ENCODE results near the gene VAV3.
"Not testable (repeated sequence)": the region's sequence is repeated elsewhere in the genome, so short reads cannot be mapped to it uniquely, and the experiment has no call there.

Gene VAV3

GRCh38 chr1:107726860-107727259 is 238.1 kb downstream of the VAV3 start:
- no peak for DNase-seq

DNA sequence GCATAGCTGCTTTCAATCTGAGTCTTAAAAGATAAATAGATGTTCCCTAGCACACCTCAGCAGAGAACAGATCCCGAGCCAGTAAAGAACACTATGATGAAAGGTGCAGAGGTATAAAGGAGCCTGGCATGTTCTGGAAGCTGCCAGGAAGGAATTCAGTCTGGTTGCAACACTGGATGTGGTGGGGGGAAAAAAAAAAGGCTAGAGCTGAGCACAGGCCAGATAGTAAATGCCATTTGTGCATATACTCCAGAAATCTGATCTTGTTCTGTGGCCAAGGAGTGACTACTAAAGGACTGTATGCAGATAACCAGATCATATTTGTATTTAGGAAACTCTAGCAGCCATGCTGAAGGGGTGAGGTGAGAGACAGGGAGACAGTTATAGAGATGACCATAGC is 240.3 kb downstream of the VAV3 start:
- no peak for DNase-seq

DNA sequence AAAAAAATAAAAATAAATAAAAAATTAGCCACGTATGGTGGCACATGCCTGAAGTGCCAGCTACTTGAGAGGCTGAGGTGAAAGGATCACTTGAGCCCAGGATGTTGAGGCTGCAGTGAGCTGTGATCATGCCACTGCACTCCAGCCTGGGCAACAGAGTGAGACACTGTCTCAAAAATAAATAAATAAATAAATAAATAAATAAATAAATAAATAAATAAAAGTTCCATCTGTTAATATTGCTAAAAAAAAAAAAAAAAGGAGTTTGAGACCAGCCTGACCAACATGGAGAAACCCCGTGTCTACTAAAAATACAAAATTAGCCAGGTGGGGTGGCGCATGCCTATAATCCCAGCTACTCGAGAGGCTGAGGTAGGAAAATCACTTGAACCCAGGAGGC is 244.8 kb downstream of the VAV3 start:
- not testable (repeated sequence) for DNase-seq

DNA sequence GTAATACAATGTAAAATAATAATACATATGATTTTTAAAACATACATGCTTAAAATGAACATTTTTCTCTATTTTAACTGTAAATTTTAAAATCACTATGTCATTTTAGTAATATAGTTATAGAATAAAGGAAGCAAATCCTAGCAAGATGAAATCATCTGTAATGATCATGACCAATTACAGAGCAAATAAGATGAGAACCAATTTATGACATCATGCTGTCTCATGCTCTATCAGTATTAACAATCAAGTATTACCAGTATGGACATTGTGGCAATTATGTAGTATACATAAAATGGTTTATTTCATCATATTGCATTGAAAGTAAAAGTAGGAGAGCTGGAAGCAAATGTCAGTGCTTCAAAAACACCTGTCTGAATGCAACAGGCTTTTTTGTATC is 255.0 kb downstream of the VAV3 start:
- DNase-seq = no peak

- DNase-seq = no peak
Observed at GRCh38 chr1:107707111-107707510, 257.9 kb downstream of the VAV3 start.

DNA sequence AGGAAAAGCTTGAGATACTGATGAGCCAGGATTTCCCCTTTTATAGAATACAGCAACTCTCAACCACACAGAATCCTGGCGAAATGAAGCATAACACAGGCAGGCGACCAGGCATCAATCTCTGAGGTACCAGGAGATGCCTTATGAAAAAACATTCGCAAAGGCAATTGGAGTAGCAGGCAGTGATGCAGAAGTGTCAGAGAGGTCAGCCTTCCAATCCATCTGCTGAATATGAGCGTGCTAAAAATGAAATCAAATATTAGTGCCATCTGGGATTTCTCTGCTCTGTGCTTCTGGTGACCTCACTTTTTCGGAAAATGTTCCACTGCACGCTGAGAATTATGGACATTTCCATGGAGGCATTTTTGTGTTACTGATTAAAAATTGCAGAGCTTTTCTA is 258.8 kb downstream of the VAV3 start:
- DNase-seq = no peak

GRCh38 chr1:107704911-107705310 is 260.1 kb downstream of the VAV3 start:
- no peak for DNase-seq

DNA sequence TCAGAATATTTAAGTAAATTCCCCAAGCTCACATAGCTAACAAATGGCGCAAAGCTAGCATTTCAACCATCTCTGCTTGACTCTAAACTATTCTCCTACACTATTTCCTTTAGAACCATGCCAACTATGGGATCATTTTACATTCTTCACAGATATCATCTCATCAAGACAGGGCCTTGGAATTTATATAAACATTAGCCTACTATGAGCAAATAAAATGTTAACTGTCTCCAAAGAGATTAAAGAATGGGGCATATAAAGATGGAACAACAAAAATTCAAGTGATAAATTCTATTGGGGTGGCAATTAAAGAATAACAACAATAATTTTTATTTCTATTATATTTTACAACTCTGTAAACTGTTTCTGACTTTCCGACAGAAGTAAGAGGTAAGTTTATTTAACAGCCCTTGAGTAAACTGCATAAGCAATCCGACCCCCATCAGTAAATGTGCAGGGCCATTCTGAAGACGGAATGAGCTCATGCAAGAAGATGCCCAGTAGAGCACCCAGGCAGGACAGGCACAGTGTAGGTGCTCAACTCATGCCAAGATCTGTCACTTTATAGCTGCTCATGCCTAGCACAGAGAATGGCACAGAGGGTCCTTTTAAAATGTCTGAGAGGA is 261.9 kb downstream of the VAV3 start:
- no peak for DNase-seq

GRCh38 chr1:107700651-107701050 is 264.3 kb downstream of the VAV3 start:
- not testable (repeated sequence) for DNase-seq

GRCh38 chr1:107698161-107698560 is 266.8 kb downstream of the VAV3 start:
- no peak for DNase-seq

GRCh38 chr1:107695341-107695740 is 269.6 kb downstream of the VAV3 start:
- no peak for DNase-seq

DNA sequence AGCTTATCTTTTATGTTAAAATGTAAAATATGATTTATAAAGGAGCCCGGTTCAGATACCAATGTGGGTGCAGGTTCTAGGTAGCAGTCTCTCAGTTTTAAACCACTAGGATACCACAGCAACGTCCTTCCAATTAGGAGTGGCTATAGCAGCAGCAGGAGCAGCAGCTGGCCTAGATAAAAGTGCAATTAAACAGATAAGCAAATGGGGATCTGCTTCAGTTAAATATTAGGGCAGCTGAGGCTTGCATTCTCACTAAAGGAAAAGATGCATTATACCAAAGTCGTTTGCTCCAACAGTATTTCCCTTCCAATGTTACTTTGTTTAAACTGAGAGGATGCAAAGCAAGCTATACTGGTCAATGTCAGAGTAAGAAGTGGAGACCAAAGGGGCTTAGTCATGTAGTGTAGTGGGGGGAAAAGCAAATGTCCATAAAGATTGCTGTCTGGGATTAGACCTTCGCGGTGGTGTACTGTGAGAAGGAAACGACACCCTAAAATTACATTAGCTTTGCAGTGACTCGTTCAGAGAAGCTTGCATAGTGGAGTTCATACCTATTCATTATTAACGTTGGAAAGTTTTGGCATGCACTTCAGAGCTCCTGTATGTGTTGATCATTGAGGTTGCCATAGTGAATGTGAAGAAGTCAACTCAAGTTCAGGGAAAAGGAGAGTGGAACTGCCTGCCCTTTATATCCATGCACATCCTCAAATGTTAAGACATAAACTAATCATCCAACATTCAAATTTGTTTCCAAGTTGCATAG is 272.2 kb downstream of the VAV3 start:
- DNase-seq = no peak

DNA sequence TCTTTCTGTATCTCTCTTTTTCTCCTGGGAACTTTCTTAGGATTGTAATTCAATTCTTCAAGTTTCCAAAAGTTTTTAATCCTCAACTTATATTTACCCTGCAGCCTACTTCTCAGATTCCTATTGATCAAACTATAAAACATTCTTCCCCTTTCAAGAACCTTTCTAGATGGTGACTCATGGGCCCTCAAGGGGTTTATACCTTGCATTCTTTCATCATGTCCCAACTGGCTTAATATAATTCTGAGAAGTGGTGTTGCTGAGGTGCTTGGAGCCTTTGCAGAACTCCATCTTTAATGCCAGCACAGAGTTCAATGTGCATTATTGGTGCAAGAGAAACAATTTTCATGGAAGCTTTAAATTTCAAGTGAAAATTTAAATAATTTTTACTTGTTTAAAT is 273.4 kb downstream of the VAV3 start:
- no peak for DNase-seq

GRCh38 chr1:107690491-107690890 is 274.5 kb downstream of the VAV3 start:
- DNase-seq = no peak

- DNase-seq = no peak
Observed at GRCh38 chr1:107689733-107690132, 275.2 kb downstream of the VAV3 start.

GRCh38 chr1:107689159-107689558 is 275.8 kb downstream of the VAV3 start:
- no peak for DNase-seq

GRCh38 chr1:107687849-107688753 is 276.9 kb downstream of the VAV3 start:
- DNase-seq = no peak

GRCh38 chr1:107683683-107684082 is 281.3 kb downstream of the VAV3 start:
- DNase-seq = no peak

- DNase-seq = peak; percentile 55
Observed at GRCh38 chr1:107683191-107683657, 281.8 kb downstream of the VAV3 start.

GRCh38 chr1:107682467-107682866 is 282.5 kb downstream of the VAV3 start:
- no peak for DNase-seq

- no peak for DNase-seq
Observed at GRCh38 chr1:107681001-107681479, 283.9 kb downstream of the VAV3 start.

DNA sequence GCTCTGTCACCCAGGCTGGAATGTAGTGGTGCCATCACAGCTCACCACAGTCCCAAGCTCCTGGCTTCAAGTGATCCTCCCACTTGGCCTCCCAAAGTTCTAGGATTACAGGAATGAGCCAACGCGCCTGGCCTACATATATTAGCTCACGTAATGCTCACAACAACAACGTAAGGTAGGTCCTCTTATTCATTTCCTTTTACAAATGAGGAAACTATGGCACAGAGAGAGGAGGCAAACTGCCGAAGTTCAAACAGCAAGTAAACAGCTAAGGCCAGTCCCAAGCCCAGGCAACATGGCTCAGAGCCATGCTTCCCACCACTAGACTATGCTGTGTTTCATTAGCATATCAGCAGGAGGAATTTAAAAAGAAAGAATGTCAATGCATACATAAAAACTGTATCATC is 284.4 kb downstream of the VAV3 start:
- no peak for DNase-seq

GRCh38 chr1:107679411-107679953 is 285.5 kb downstream of the VAV3 start:
- no peak for DNase-seq

All from NCI-H1417 treated with DMSO at 0.1 percent for 48 hours (cell line).